OCI-LY7 (cell line): Measurements from ENCODE around the gene SOST. TPM values are rescaled to one million over a fixed set of nuclear protein-coding genes. Genes with fewer than 3 reads are reported as not detected.

Experiments
- BruUV-seq: library from RNA; stranded (reverse); fragments of 400-500 nt; replicated peaks from 2 replicates; lab custom pipeline; 2021; lab: Mats Ljungman, UMichigan
- CTCF ChIA-PET: fragments of 300-600 bp; sonication (Branson Sonifier 250); formaldehyde crosslinking; loops from one replicate; lab custom pipeline; 2022; ENCODE audit warnings: antibody characterized with exemption; ENCODE audit not compliant: unreplicated experiment; lab: Charles Lee
- POLR2A ChIA-PET: fragments of 300-600 bp; sonication (Branson Sonifier 250); formaldehyde crosslinking; loops from one replicate; lab custom pipeline; 2022; ENCODE audit warnings: antibody characterized with exemption; lab: Charles Lee
- DNase-seq: peaks from one replicate; pipeline ENCODE4 v3.0.0-alpha.2; 2015; ENCODE audit warnings: low spot score
- H2AFZ ChIP-seq: fragments of 200-600 bp; sonication (generic), shearing (Covaris generic); 2 replicates; pipeline ENCODE4 v1.6.1; 2014; ENCODE audit warnings: mild to moderate bottlenecking, antibody characterized with exemption, low read length, moderate library complexity
- H3K27ac ChIP-seq: fragments of 200-600 bp; sonication (generic); 2 replicates; pipeline ENCODE4 v1.5.1; 2014; ENCODE audit warnings: mixed run types, low read depth, mild to moderate bottlenecking, moderate library complexity, low read length, inconsistent platforms; ENCODE audit not compliant: poor library complexity, severe bottlenecking
- H3K36me3 ChIP-seq: fragments of 200-600 bp; sonication (generic); 2 replicates; pipeline ENCODE4 v1.6.1; 2014; ENCODE audit warnings: mild to moderate bottlenecking, antibody characterized with exemption, low read length, moderate library complexity, mixed read lengths; ENCODE audit not compliant: insufficient read depth
- H3K4me1 ChIP-seq: fragments of 200-600 bp; sonication (generic); 2 replicates; pipeline ENCODE4 v1.5.1; 2014; ENCODE audit warnings: mild to moderate bottlenecking, low read length; ENCODE audit not compliant: insufficient read depth, poor library complexity, severe bottlenecking
- H3K4me2 ChIP-seq: fragments of 200-600 bp; sonication (generic); 2 replicates; pipeline ENCODE4 v1.6.1; 2014; ENCODE audit warnings: mild to moderate bottlenecking, low read length
- H3K4me3 ChIP-seq: fragments of 200-600 bp; sonication (generic); 2 replicates; pipeline ENCODE4 v1.5.1; 2014; ENCODE audit warnings: mild to moderate bottlenecking, low read depth, low read length; ENCODE audit not compliant: poor library complexity, severe bottlenecking
- H3K79me2 ChIP-seq: fragments of 200-600 bp; sonication (generic); 2 replicates; pipeline ENCODE4 v1.6.1; 2016; ENCODE audit warnings: low read depth, mild to moderate bottlenecking, low read length, moderate library complexity, mixed read lengths; ENCODE audit not compliant: insufficient read depth
- H3K9me2 ChIP-seq: fragments of 200-600 bp; sonication (generic); 2 replicates; pipeline ENCODE4 v1.6.1; 2016; ENCODE audit warnings: mild to moderate bottlenecking, low read length, mixed read lengths; ENCODE audit not compliant: insufficient read depth
- H3K9me3 ChIP-seq: fragments of 200-600 bp; sonication (generic); 2 replicates; pipeline ENCODE4 v1.6.1; 2014; ENCODE audit warnings: mild to moderate bottlenecking, mixed run types, low read length, mixed read lengths
- H4K20me1 ChIP-seq: fragments of 200-600 bp; sonication (generic); 2 replicates; pipeline ENCODE4 v1.6.1; 2014; ENCODE audit warnings: mild to moderate bottlenecking, antibody characterized with exemption, low read length, moderate library complexity, mixed read lengths; ENCODE audit not compliant: insufficient read depth
- CTCF ChIP-seq: fragments of 200-600 bp; sonication (generic); conservative IDR thresholded peaks from 2 replicates; pipeline ENCODE4 v1.5.1; 2014; ENCODE audit warnings: mild to moderate bottlenecking, antibody characterized with exemption, low read length, moderate library complexity, mixed read lengths
- EZH2phosphoT487 ChIP-seq: fragments of 200-600 bp; sonication (generic); IDR thresholded peaks from 2 replicates; pipeline ENCODE4 v1.6.1; 2018; ENCODE audit warnings: low read depth, borderline replicate concordance, mild to moderate bottlenecking, mixed run types, antibody characterized with exemption, low read length, moderate library complexity, mixed read lengths
- intact Hi-C: fragments of 100-400 bp; cut with micrococcal nuclease; formaldehyde crosslinking; loops from one replicate; pipeline ENCODE4 v1.10.0; 2022; ENCODE audit not compliant: unreplicated experiment
- total RNA-seq, 2 experiments: library from RNA; depleted of rRNA in 1 of 2; stranded (reverse); fragments of >200 nt in 1 of 2; shearing (Covaris generic) in 1 of 2; gene quantifications; 2 replicates each; pipeline ENCODE4 v1.2.3, GENCODE V29; 2014 to 2022

SOST gene
- total RNA-seq, 2 experiments from 2014 or later, result not detected

- no peak overlapping the region for H3K4me3 ChIP-seq
- no peaks in the 10 kb centered on the region for H4K20me1 ChIP-seq
- POLR2A ChIA-PET, result no interaction called here
- TF ChIP-seq EZH2phosphoT487, result no peak
- no peak for TF ChIP-seq CTCF
- no peaks in the 10 kb centered on the region for H3K36me3 ChIP-seq
- no TSS peak for BruUV-seq
- H3K79me2 ChIP-seq, result no peaks in the 10 kb centered on the region
- CTCF ChIA-PET, result no interaction called here
- intact Hi-C loops, result no loop called here
- no peaks in the 10 kb centered on the region for H3K4me1 ChIP-seq
- no peak for DNase-seq
- no peak overlapping the region for H2AFZ ChIP-seq
- no peak overlapping the region for H3K4me2 ChIP-seq
- H3K9me2 ChIP-seq, result no peaks in the 10 kb centered on the region
- H3K27ac ChIP-seq, result no peak overlapping the region
- H3K9me3 ChIP-seq, result no peaks in the 10 kb centered on the region
These were observed 44.0 kb downstream of the SOST start for GRCh38 chr17:43714465-43715149.

- intact Hi-C loops, result no loop called here
- Histone ChIP-seq H2AFZ (no peak overlapping the region), H3K4me1 (no peaks in the 10 kb centered on the region), H3K9me2 (no peaks in the 10 kb centered on the region), H3K79me2 (no peaks in the 10 kb centered on the region), H3K4me3 (no peak overlapping the region), H3K4me2 (no peak overlapping the region; the same call in 1 of the 2 replicates), H3K36me3 (no peaks in the 10 kb centered on the region), H4K20me1 (no peaks in the 10 kb centered on the region), H3K27ac (no peak overlapping the region), H3K9me3 (no peaks in the 10 kb centered on the region)
- DNase-seq, result no peak
- ChIA-PET CTCF (no interaction called here), POLR2A (no interaction called here)
- TF ChIP-seq CTCF, result no peak
- no peak; the same call in 1 of the 2 replicates for TF ChIP-seq EZH2phosphoT487
- BruUV-seq, result no TSS peak
These were observed 45.0 kb downstream of the SOST start for GRCh38 chr17:43713494-43714162.

- Histone ChIP-seq H3K9me2 (no peaks in the 10 kb centered on the region), H2AFZ (no peak overlapping the region), H3K36me3 (no peaks in the 10 kb centered on the region), H3K4me3 (no peak overlapping the region), H3K9me3 (no peaks in the 10 kb centered on the region), H3K4me1 (no peaks in the 10 kb centered on the region), H3K27ac (no peak overlapping the region), H4K20me1 (no peaks in the 10 kb centered on the region), H3K79me2 (no peaks in the 10 kb centered on the region), H3K4me2 (no peak overlapping the region)
- BruUV-seq, result no TSS peak
- intact Hi-C loops, result no loop called here
- ChIA-PET CTCF (no interaction called here), POLR2A (no interaction called here)
- DNase-seq, result no peak
- TF ChIP-seq EZH2phosphoT487 (no peak), CTCF (no peak)
These were observed 46.2 kb downstream of the SOST start for GRCh38 chr17:43712397-43712796.
